Progenitor cell of endocrine pancreas (in vitro differentiated cells): Measurements from ENCODE around the gene C14orf132. TPM values are rescaled to one million over a fixed set of nuclear protein-coding genes. Genes with fewer than 3 reads are reported as not detected.

ENCODE experiments used
- DNase-seq: peaks from one replicate; pipeline ENCODE4 v3.0.0; 2021; ENCODE audit warnings: low spot score; ENCODE audit not compliant: unreplicated experiment
- H3K27ac Mint-ChIP-seq: 2 replicates; pipeline ENCODE4 v1.8.0; 2021; ENCODE audit warnings: mild to moderate bottlenecking, moderate library complexity, mixed read lengths
- H3K27me3 Mint-ChIP-seq: 2 replicates; pipeline ENCODE4 v1.8.0; 2021; ENCODE audit warnings: mixed read lengths
- H3K36me3 Mint-ChIP-seq: 2 replicates; pipeline ENCODE4 v1.8.0; 2022; ENCODE audit warnings: mixed read lengths; ENCODE audit not compliant: insufficient read depth
- H3K4me1 Mint-ChIP-seq: 2 replicates; pipeline ENCODE4 v1.8.0; 2021; ENCODE audit warnings: low read depth, mixed read lengths
- H3K4me3 Mint-ChIP-seq: 2 replicates; pipeline ENCODE4 v1.8.0; 2021; ENCODE audit warnings: low read depth, mild to moderate bottlenecking, moderate library complexity, mixed read lengths
- H3K9me3 Mint-ChIP-seq: 2 replicates; pipeline ENCODE4 v1.8.0; 2021; ENCODE audit warnings: low read depth, mixed read lengths
- total RNA-seq: library from RNA; stranded (reverse); gene quantifications from 2 replicates; pipeline ENCODE4 v1.2.1, GENCODE V29; 2021
- TF ChIP-seq, protein P1 (sequence below): fragments of 200-600 bp; sonication (generic); IDR thresholded peaks from one replicate; pipeline ENCODE4 v1.5.0; 2021; ENCODE audit warnings: antibody characterized with exemption, mild to moderate bottlenecking; ENCODE audit not compliant: unreplicated experiment

Gene C14orf132
- total RNA-seq, 1 donor from 2014 or later = 58.3 TPM

DNA sequence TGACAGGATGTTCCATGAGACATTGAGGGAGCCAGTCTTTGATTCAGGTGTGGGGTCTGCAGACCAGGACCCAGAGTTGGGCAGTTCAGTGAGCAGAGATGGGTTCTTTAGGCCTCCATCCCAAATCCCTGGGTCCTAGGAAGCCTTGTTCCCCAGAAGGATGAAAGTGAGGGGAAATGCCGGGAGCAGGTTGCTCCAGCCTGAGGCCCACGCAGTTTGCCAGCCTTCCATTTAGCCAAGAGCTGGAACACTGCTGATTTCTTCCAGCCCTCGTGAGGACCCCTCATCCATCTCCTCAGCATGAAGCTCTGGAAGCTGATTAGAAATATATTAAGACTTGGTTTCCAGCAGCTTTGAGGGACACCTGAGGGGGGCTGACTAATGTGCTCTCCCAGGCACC, 12.1 kb downstream of the C14orf132 start:
- Mint-ChIP-seq H3K4me1 (no peaks in the 10 kb centered on the region), H3K27me3 (no peaks in the 10 kb centered on the region), H3K36me3 (peaks cover 3% of the 10 kb centered on the region), H3K9me3 (no peaks in the 10 kb centered on the region), H3K4me3 (no peak overlapping the region), H3K27ac (no peak overlapping the region)
- no peak for DNase-seq
- TF ChIP-seq, protein P1, sequence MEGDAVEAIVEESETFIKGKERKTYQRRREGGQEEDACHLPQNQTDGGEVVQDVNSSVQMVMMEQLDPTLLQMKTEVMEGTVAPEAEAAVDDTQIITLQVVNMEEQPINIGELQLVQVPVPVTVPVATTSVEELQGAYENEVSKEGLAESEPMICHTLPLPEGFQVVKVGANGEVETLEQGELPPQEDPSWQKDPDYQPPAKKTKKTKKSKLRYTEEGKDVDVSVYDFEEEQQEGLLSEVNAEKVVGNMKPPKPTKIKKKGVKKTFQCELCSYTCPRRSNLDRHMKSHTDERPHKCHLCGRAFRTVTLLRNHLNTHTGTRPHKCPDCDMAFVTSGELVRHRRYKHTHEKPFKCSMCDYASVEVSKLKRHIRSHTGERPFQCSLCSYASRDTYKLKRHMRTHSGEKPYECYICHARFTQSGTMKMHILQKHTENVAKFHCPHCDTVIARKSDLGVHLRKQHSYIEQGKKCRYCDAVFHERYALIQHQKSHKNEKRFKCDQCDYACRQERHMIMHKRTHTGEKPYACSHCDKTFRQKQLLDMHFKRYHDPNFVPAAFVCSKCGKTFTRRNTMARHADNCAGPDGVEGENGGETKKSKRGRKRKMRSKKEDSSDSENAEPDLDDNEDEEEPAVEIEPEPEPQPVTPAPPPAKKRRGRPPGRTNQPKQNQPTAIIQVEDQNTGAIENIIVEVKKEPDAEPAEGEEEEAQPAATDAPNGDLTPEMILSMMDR = no peak

DNA sequence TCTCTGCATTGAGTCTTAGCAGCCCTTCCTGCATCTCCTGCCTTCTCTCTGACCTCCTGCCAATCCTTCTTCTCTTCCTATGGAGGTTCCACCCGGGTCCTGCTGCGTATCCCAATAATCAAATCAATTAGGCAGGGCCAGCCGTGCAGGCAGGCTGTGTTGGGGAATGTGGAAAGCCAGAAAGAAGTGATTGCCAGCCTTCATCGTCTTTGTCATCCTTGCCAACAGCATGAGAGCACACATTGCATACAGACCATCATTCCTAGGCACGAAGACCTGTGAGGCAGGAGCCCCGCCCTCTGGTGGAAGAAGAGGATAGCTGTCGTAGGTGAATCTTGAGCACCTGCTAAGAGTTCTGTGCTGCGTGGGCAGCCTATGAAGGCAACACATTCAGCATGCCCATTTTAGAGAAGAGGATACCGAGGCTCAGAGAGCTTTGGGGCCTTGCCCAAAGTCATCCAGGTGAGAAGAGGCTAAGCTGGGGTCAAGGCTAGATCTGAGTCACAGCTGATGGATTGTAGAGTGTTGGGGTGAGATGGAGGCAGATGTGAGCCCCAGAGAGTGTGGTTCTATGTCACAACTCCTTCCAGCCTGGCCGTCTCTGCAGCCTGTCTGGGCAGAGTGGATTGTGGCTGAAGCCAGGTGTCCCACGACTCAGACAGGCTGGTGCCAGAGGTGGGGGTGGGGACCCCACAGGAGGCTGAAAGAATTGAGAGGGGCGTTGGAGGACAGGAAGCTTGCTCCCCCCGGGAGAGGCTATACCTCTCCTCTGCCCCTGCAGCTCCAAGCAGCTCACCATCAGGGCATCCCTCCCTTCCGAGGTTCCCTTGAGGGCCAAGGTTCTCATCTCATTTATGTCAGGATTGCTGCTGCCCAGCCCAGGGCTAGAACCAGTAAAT, 12.7 kb downstream of the C14orf132 start:
- Mint-ChIP-seq H3K4me1 (no peaks in the 10 kb centered on the region), H3K27ac (no peak overlapping the region), H3K27me3 (no peaks in the 10 kb centered on the region), H3K9me3 (no peaks in the 10 kb centered on the region), H3K4me3 (no peak overlapping the region), H3K36me3 (peaks cover 3% of the 10 kb centered on the region)
- TF ChIP-seq, protein P1 = peak; percentile 31
- DNase-seq = no peak

DNA sequence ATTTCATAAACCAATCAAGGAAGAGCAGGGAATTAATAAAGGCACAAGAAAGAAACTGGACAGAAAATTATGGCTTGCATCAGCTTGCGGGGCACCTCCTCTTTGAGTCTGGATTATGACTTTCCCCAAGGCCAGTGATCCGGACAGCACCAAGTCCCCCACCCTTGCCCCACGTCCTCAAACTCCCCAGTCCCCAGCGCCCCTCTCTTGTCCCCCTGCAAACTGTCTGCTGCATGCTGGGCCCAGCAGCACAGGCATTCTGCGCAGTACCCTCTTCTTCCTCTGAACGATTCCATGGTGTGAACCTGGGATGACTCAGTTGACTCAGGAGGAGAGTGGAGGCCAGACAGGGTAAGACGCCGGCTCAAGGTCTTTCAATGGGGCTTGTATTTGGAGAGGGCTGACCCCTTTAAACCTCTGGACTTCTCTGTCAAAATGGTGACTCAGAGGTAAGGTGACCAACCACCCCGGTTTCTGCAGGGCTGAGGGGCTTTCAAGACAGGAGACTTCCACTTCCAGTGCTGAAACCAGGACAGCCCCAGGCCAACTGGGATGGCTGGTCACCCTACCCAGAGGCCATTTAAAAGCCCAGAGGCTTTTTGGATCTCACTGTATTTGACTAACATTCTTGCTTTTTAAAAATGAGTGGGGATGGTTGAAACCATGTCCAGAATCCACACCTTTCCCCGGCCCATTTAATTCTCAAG, 13.5 kb downstream of the C14orf132 start:
- no peak for DNase-seq

DNA sequence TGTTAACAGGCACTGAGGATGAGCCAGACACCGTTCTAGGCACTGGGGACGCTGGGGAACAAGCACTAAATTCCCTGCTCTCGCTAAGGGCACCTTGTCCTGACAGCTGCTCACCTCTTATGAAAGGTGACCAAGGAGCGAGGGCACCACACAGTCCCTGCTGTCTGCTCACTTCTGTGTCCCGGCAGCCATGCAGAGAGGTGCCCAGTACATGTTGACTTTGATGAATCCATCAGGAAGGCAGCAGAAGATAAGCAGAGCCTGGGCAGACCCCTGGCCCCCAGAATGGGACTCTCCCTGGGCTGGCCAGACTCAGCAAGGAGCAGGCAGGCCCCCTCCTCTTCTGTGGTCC, 14.1 kb downstream of the C14orf132 start:
- no peaks in the 10 kb centered on the region for H3K27me3 Mint-ChIP-seq
- TF ChIP-seq, protein P1 = no peak
- no peak overlapping the region for H3K27ac Mint-ChIP-seq
- DNase-seq = no peak
- H3K4me1 Mint-ChIP-seq = no peaks in the 10 kb centered on the region
- peaks cover under 1% of the 10 kb centered on the region for H3K36me3 Mint-ChIP-seq
- H3K9me3 Mint-ChIP-seq = no peaks in the 10 kb centered on the region
- H3K4me3 Mint-ChIP-seq = no peak overlapping the region

More for the DNA sequence above, 13.5 kb downstream of the C14orf132 start:
- TF ChIP-seq, protein P1 = no peak
- no peaks in the 10 kb centered on the region for H3K9me3 Mint-ChIP-seq
- no peak overlapping the region for H3K27ac Mint-ChIP-seq
- no peaks in the 10 kb centered on the region for H3K4me1 Mint-ChIP-seq
- H3K36me3 Mint-ChIP-seq = peaks cover 3% of the 10 kb centered on the region
- no peaks in the 10 kb centered on the region for H3K27me3 Mint-ChIP-seq
- no peak overlapping the region for H3K4me3 Mint-ChIP-seq

DNA sequence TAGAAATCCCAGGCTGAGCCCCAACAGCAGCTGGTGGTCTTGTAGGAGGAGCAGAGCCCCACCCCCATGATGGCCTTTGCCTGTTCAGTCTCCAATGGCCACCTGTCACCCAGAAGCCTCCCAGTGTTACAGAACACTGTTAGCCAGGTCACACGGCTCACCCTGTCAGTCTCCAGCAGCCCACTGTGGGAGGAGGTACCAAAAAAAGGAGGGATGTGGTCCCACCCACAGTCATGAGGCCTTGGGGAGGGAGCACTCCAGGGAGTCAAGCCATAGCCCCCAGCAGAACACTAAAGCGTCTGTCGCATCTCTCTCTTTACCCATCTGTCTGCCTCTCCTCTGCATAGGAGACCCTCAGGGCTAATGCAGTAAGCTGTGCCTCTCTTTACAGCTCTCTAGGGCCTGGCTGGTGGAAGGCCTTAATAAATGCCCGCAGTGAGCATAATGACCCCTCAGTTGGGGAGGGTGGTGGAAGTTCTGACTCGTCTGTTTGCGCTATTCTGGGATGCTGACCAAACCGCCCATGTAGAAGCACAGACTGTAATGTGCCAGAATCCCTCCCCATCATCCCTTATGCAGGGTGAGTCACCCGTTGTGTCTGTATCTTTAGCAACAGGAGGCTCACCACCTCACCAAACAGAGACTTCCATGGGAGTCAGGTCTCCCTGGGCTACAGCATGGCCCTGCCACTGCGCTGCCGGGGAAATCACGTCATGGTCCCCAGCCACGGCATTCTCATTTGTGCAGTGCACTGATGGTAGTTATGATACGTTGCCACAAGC, 14.6 kb downstream of the C14orf132 start:
- peaks cover 1% of the 10 kb centered on the region for H3K36me3 Mint-ChIP-seq
- no peak overlapping the region for H3K4me3 Mint-ChIP-seq
- no peaks in the 10 kb centered on the region for H3K27me3 Mint-ChIP-seq
- H3K4me1 Mint-ChIP-seq = no peaks in the 10 kb centered on the region
- DNase-seq = no peak
- H3K9me3 Mint-ChIP-seq = no peaks in the 10 kb centered on the region
- TF ChIP-seq, protein P1 = no peak
- H3K27ac Mint-ChIP-seq = no peak overlapping the region
